ENCODE measurements around the gene FTSJ1. TPM values are rescaled to one million over a fixed set of nuclear protein-coding genes. Genes with fewer than 3 reads are reported as not detected.
A peak's percentile ranks its signal among the peaks of the same experiment; 100 is the strongest.
"Not testable (repeated sequence)": the region's sequence is repeated elsewhere in the genome, so short reads cannot be mapped to it uniquely, and the experiment has no call there.

The FTSJ1 gene, protein sequence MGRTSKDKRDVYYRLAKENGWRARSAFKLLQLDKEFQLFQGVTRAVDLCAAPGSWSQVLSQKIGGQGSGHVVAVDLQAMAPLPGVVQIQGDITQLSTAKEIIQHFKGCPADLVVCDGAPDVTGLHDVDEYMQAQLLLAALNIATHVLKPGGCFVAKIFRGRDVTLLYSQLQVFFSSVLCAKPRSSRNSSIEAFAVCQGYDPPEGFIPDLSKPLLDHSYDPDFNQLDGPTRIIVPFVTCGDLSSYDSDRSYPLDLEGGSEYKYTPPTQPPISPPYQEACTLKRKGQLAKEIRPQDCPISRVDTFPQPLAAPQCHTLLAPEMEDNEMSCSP
- polyA plus RNA-seq (2013) = 36.9 TPM

DNA sequence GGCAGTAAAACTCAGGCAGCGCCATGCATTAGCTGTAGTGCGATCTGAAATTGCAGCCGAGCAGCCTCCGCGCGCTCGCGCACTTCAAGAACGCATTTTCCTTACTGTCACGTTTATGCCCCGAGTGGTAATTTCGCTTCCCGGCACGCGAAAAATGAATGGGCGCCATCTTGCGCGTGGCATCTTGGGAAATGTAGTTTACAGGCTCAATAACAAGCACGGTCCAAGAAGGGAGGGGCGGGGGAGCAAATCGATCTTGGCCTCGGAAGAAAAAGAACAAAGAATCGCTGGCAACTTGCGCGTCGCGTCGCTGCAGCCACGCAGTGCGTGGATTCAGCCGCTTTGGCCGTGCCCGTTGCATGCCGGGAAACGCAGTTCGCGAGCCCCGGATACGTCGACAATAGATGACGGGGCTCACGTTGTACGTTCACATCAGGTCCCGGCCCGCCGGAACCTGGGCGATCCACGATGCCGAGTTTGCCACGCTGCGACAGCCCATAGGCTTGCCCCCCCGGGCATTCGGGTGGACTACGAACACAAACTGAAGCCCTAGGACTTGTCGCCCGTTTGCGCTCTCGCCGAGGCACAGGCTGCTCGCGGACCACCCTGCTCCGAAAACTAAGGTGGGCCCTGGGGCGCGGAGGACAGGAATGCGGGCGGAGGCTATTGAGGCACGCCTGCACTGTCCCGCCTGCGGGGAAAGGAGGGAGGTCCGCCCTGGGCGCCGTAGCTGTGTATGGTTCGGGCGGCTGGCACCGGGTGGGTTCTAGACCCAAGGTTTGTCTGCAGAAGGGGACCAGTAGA lies at the start of gene FTSJ1:
Gene FTSJ1, plus strand, starts transcription at position 426 of the 804 bp plus-strand sequence. CDS start 1,849 bp downstream, outside the sequence.
- Histone ChIP-seq H3K27me3 (replicated peaks in 2 of 5; ENCODE audit: control insufficient read depth in 4 of 5, insufficient read depth in 5 of 5, low read length in 4 of 5) (no peaks in the 10 kb centered on the region), H3K36me3 (ENCODE audit: control insufficient read depth in 4 of 4, insufficient read depth in 4 of 4, low read length in 3 of 4) (peaks cover 0 to 8% (median 6%) of the 10 kb centered on the region in 4 experiments), H3K4me3 (ENCODE audit: control insufficient read depth in 1 of 7, extremely low read depth in 1 of 7, insufficient read depth in 4 of 7, low read depth in 2 of 7, low read length in 6 of 7) (peak within 1 kb of the TSS; percentile 56 to 81 (median 76)), H3K9me3 (ENCODE audit: control extremely low read depth in 1 of 5, control insufficient read depth in 4 of 5, insufficient read depth in 2 of 5, low read depth in 1 of 5, low read length in 4 of 5) (no peaks in the 10 kb centered on the region), H3K4me1 (ENCODE audit: control extremely low read depth in 1 of 4, control insufficient read depth in 4 of 4, insufficient read depth in 4 of 4, low read length in 3 of 4) (peaks cover 0 to 21% (median 13%) of the 10 kb centered on the region in 4 experiments), H3K27ac (ENCODE audit: insufficient read depth in 1 of 2, low read depth in 1 of 2, low read length in 2 of 2, poor library complexity in 1 of 2, severe bottlenecking in 2 of 2) (peak within 1 kb of the TSS; percentile 61 to 81)
- WGBS (ENCODE audit: insufficient coverage) = 40% methylated on average over 68 of the region's 75 CpGs
- POLR2A ChIA-PET = no interaction called here
- CTCF ChIA-PET = interaction anchor here (1.2 to 1.6 kb wide), 2 partner anchors 10 to 60 kb away, joined by 3 read pairs; no protein-coding TSS in a partner anchor
- peak; percentile 91 to 96 (median 94) for DNase-seq

DNA sequence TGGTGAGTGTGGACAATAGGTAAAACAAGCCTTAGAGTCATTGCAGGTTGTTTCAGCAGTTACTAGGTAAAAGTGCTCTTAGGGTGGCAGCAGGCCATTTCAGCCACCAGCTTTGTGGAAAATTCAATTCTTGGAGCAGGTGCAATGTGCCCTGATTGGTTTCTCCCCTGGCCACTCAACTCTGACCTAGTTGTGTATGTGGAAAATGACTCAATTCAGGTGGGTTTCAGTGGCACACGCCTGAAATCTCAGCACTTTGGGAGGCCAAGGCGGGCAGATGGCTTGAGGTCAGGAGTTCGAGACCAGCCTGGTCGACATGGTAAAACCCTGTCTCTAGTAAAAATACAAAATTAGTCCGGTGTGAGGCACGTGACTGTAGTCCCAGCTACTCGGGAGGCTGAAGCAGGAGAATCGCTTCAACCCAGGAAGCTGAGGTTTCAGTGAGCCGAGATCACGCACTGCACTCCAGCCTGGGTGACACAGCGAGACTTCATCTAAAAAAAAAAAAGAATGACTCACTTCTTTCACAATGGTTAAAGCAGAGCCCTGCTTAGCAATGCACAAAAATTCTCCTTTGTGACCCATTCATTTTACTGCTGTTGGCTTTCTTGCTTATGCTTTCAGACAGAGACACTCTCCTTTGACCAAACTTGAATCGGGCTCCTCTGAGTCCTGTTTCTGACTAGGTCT lies 48.8 kb upstream of the FTSJ1 start:
- DNase-seq; POLR2A ChIA-PET; H3K27ac ChIP-seq (ENCODE audit: insufficient read depth in 1 of 2, low read depth in 1 of 2, low read length in 2 of 2, poor library complexity in 1 of 2, severe bottlenecking in 2 of 2); H3K27me3 ChIP-seq (replicated peaks in 2 of 5; ENCODE audit: control insufficient read depth in 4 of 5, insufficient read depth in 5 of 5, low read length in 4 of 5); H3K9me3 ChIP-seq (ENCODE audit: control extremely low read depth in 1 of 5, control insufficient read depth in 4 of 5, insufficient read depth in 2 of 5, low read depth in 1 of 5, low read length in 4 of 5); H3K4me1 ChIP-seq (ENCODE audit: control extremely low read depth in 1 of 4, control insufficient read depth in 4 of 4, insufficient read depth in 4 of 4, low read length in 3 of 4); CTCF ChIA-PET; H3K4me3 ChIP-seq (ENCODE audit: control insufficient read depth in 1 of 7, extremely low read depth in 1 of 7, insufficient read depth in 4 of 7, low read depth in 2 of 7, low read length in 6 of 7); H3K36me3 ChIP-seq (ENCODE audit: control insufficient read depth in 4 of 4, insufficient read depth in 4 of 4, low read length in 3 of 4): not testable (repeated sequence)
- WGBS (ENCODE audit: insufficient coverage) = no CpG with 5 or more reads among the region's 12 CpGs

DNA sequence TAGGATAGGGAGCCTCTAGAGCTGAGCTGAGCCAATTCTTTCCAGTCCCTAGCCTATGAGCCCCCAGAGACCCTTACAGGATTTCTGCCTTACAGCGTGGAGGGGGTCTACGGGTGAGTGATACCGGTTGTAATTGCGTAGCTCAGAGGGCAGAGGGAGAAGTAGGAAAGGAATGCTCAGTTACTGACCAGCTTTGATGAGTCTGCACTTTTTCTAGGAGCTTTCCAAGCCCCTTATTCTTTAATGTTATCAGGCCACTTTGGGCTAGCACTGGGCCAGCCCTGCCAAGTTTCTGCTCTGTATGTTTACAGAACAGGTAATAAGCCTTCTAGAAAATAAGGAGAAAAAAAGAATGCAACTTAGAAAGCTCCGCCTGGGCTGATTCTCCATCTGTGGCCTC lies 46.4 kb upstream of the FTSJ1 start:
- H3K27ac ChIP-seq (ENCODE audit: insufficient read depth in 1 of 2, low read depth in 1 of 2, low read length in 2 of 2, poor library complexity in 1 of 2, severe bottlenecking in 2 of 2); H3K4me1 ChIP-seq (ENCODE audit: control extremely low read depth in 1 of 4, control insufficient read depth in 4 of 4, insufficient read depth in 4 of 4, low read length in 3 of 4); H3K36me3 ChIP-seq (ENCODE audit: control insufficient read depth in 4 of 4, insufficient read depth in 4 of 4, low read length in 3 of 4); H3K9me3 ChIP-seq (ENCODE audit: control extremely low read depth in 1 of 5, control insufficient read depth in 4 of 5, insufficient read depth in 2 of 5, low read depth in 1 of 5, low read length in 4 of 5); POLR2A ChIA-PET; H3K27me3 ChIP-seq (replicated peaks in 2 of 5; ENCODE audit: control insufficient read depth in 4 of 5, insufficient read depth in 5 of 5, low read length in 4 of 5); CTCF ChIA-PET; DNase-seq; H3K4me3 ChIP-seq (ENCODE audit: control insufficient read depth in 1 of 7, extremely low read depth in 1 of 7, insufficient read depth in 4 of 7, low read depth in 2 of 7, low read length in 6 of 7): not testable (repeated sequence)
- WGBS (ENCODE audit: insufficient coverage) = no CpG with 5 or more reads among the region's 5 CpGs

DNA sequence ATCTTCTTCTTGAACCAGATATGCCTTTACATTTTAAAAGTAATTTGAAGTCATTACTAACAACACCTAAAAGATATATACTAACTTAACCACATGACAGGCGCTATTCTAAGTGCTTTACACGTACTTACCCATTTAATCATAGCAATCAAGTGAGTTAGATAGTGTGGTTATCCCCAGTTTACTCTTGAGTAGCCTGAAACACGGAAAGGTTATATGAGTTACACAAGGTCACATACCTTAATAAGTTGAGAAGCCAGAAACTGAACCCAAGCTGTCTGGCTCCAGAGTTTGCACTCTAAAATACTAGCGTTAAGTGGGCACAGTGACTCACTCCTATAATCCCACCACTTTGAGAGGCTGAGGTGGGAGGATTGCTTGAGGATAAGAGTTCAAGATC lies 45.8 kb upstream of the FTSJ1 start:
- POLR2A ChIA-PET; CTCF ChIA-PET; H3K27ac ChIP-seq (ENCODE audit: insufficient read depth in 1 of 2, low read depth in 1 of 2, low read length in 2 of 2, poor library complexity in 1 of 2, severe bottlenecking in 2 of 2); H3K4me3 ChIP-seq (ENCODE audit: control insufficient read depth in 1 of 7, extremely low read depth in 1 of 7, insufficient read depth in 4 of 7, low read depth in 2 of 7, low read length in 6 of 7); DNase-seq; H3K4me1 ChIP-seq (ENCODE audit: control extremely low read depth in 1 of 4, control insufficient read depth in 4 of 4, insufficient read depth in 4 of 4, low read length in 3 of 4); H3K9me3 ChIP-seq (ENCODE audit: control extremely low read depth in 1 of 5, control insufficient read depth in 4 of 5, insufficient read depth in 2 of 5, low read depth in 1 of 5, low read length in 4 of 5); H3K36me3 ChIP-seq (ENCODE audit: control insufficient read depth in 4 of 4, insufficient read depth in 4 of 4, low read length in 3 of 4); H3K27me3 ChIP-seq (replicated peaks in 2 of 5; ENCODE audit: control insufficient read depth in 4 of 5, insufficient read depth in 5 of 5, low read length in 4 of 5): not testable (repeated sequence)
- WGBS (ENCODE audit: insufficient coverage) = 73% methylated on average over 2 of the region's 4 CpGs

DNA sequence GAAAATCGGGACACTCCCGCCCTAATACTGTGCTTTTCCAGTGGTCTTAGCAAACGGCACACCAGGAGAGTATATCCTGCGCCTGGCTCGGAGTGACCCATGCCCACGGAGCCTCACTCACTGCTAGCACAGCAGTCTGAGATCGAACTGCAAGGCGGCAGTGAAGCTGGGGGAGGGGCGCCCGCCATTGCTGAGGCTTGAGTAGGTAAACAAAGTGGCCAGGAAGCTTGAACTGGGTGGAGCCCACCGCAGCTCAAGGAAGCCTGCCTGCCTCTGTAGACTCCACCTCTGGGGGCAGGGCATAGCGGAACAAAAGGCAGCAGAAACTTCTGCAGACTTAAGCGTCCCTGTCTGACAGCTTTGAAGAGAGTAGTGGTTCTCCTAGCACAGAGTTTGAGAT lies 42.3 kb upstream of the FTSJ1 start:
- CTCF ChIA-PET = not testable (repeated sequence)

DNA sequence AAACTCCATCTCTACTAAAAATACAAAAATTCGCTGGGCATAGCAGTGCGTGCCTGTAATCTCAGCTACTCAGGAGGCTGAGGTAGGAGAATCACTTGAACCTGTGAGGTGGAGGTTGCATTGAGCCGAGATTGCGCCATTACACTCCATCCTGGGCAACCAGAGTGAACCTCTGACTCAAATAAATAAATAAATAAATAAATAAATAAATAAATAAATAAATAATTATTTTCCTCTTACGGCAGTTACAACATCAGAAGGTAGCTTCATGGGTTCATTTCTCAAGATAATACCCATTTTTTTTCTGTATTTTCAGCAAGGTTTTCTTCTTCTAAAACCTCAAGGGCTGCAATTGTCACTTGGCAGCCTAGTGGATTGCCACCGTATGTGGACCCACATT lies 28.8 kb upstream of the FTSJ1 start:
- H3K4me1 ChIP-seq (ENCODE audit: control extremely low read depth in 1 of 4, control insufficient read depth in 4 of 4, insufficient read depth in 4 of 4, low read length in 3 of 4); DNase-seq; H3K4me3 ChIP-seq (ENCODE audit: control insufficient read depth in 1 of 7, extremely low read depth in 1 of 7, insufficient read depth in 4 of 7, low read depth in 2 of 7, low read length in 6 of 7); H3K27me3 ChIP-seq (replicated peaks in 2 of 5; ENCODE audit: control insufficient read depth in 4 of 5, insufficient read depth in 5 of 5, low read length in 4 of 5); H3K9me3 ChIP-seq (ENCODE audit: control extremely low read depth in 1 of 5, control insufficient read depth in 4 of 5, insufficient read depth in 2 of 5, low read depth in 1 of 5, low read length in 4 of 5); CTCF ChIA-PET; POLR2A ChIA-PET; H3K36me3 ChIP-seq (ENCODE audit: control insufficient read depth in 4 of 4, insufficient read depth in 4 of 4, low read length in 3 of 4); H3K27ac ChIP-seq (ENCODE audit: insufficient read depth in 1 of 2, low read depth in 1 of 2, low read length in 2 of 2, poor library complexity in 1 of 2, severe bottlenecking in 2 of 2): not testable (repeated sequence)
- WGBS (ENCODE audit: insufficient coverage) = 69% methylated on average over 1 of the region's 6 CpGs

More for the DNA sequence above, 42.3 kb upstream of the FTSJ1 start:
- WGBS (ENCODE audit: insufficient coverage) = 86% methylated on average over 13 of the region's 13 CpGs
- H3K4me1 ChIP-seq (ENCODE audit: control extremely low read depth in 1 of 4, control insufficient read depth in 4 of 4, insufficient read depth in 4 of 4, low read length in 3 of 4); H3K4me3 ChIP-seq (ENCODE audit: control insufficient read depth in 1 of 7, extremely low read depth in 1 of 7, insufficient read depth in 4 of 7, low read depth in 2 of 7, low read length in 6 of 7); H3K9me3 ChIP-seq (ENCODE audit: control extremely low read depth in 1 of 5, control insufficient read depth in 4 of 5, insufficient read depth in 2 of 5, low read depth in 1 of 5, low read length in 4 of 5); H3K27me3 ChIP-seq (replicated peaks in 2 of 5; ENCODE audit: control insufficient read depth in 4 of 5, insufficient read depth in 5 of 5, low read length in 4 of 5); H3K27ac ChIP-seq (ENCODE audit: insufficient read depth in 1 of 2, low read depth in 1 of 2, low read length in 2 of 2, poor library complexity in 1 of 2, severe bottlenecking in 2 of 2); H3K36me3 ChIP-seq (ENCODE audit: control insufficient read depth in 4 of 4, insufficient read depth in 4 of 4, low read length in 3 of 4); POLR2A ChIA-PET; DNase-seq: not testable (repeated sequence)

DNA sequence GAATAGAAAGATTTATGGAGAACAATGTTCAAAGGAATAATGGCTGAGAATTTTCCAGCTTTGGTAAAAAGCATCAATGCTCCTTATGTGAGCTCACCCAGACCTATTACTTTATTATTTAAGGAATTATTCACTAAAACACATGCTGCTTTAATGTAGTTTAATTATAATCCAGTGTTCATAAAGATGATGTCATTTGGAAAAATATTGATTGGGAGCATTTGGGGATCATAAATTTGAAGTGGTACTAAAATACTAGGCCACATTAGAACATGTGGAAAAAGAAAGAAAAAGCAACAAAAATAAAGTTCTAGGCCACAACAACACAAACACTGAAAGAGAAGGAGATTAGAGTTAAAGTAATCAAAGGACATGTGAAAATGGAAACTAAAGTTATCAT lies 25.9 kb upstream of the FTSJ1 start:
- Histone ChIP-seq H3K4me3 (ENCODE audit: control insufficient read depth in 1 of 7, extremely low read depth in 1 of 7, insufficient read depth in 4 of 7, low read depth in 2 of 7, low read length in 6 of 7) (no peak overlapping the region), H3K27me3 (replicated peaks in 2 of 5; ENCODE audit: control insufficient read depth in 4 of 5, insufficient read depth in 5 of 5, low read length in 4 of 5) (no peaks in the 10 kb centered on the region), H3K36me3 (ENCODE audit: control insufficient read depth in 4 of 4, insufficient read depth in 4 of 4, low read length in 3 of 4) (no peaks in the 10 kb centered on the region), H3K27ac (ENCODE audit: insufficient read depth in 1 of 2, low read depth in 1 of 2, low read length in 2 of 2, poor library complexity in 1 of 2, severe bottlenecking in 2 of 2) (no peak overlapping the region), H3K9me3 (ENCODE audit: control extremely low read depth in 1 of 5, control insufficient read depth in 4 of 5, insufficient read depth in 2 of 5, low read depth in 1 of 5, low read length in 4 of 5) (peaks cover 0 to 1% (median 0%) of the 10 kb centered on the region in 5 experiments), H3K4me1 (ENCODE audit: control extremely low read depth in 1 of 4, control insufficient read depth in 4 of 4, insufficient read depth in 4 of 4, low read length in 3 of 4) (no peaks in the 10 kb centered on the region)
- POLR2A ChIA-PET = no interaction called here
- no peak for DNase-seq
- CTCF ChIA-PET = no interaction called here

All from common myeloid progenitor, CD34-positive (primary cell).